22Rv1 (cell line): ENCODE results near the gene TRIO.

ENCODE experiments used
- ZFX ChIP-seq: fragments of 450-650 bp; IDR thresholded peaks from 2 replicates; pipeline ENCODE4 v1.6.1; 2017; ENCODE audit warnings: antibody characterized with exemption, borderline replicate concordance
- TF ChIP-seq, protein P1 (sequence below): fragments of 450-650 bp; IDR thresholded peaks from 2 replicates; pipeline ENCODE4 v1.5.1; 2017; ENCODE audit warnings: mild to moderate bottlenecking

DNA sequence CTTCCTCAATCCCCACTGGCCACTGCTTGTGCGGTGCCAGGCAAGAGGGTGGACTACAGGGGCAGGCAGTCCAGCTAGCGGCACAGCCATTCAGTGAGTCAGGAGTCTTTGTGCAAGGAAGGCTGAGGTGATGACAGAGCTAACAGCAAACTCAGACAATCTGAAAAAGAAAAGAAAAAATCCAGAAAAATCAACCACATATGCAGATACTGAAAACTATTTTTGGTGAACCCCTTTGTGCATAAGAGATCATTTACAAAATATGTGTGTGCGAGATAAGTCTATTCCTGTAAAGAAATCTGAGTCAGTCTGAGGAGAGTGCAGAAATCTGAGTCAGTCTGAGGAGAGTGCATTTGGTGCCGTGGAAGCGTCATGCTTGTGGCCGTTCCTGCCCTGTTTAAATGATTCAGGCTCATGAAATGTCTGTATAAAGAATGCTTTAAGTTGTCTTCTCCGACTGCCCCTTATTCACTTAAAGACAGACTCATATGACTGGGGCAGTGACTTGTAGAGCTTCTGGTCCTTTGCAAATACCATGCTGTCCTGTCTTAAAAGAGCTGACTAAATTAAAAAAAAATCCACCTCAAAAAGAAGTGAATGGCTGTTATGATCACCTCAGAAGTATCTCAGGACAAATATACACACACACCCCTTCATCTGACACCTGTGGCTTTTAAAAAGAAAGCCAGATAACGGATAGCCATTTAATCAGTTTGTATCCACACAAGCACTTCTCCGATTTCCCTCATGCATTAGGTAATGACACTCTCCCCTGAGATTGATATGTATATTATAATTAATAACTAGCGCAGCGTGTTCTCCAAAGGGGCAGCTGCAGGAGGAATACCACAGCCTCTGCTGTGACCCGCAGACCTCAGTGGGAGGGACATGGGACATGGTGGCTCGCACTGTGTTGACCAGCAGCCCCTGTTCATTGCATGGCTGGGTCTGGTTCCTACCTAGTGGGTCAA lies 47.3 kb downstream of the TRIO start:
- TF ChIP-seq, protein P1, sequence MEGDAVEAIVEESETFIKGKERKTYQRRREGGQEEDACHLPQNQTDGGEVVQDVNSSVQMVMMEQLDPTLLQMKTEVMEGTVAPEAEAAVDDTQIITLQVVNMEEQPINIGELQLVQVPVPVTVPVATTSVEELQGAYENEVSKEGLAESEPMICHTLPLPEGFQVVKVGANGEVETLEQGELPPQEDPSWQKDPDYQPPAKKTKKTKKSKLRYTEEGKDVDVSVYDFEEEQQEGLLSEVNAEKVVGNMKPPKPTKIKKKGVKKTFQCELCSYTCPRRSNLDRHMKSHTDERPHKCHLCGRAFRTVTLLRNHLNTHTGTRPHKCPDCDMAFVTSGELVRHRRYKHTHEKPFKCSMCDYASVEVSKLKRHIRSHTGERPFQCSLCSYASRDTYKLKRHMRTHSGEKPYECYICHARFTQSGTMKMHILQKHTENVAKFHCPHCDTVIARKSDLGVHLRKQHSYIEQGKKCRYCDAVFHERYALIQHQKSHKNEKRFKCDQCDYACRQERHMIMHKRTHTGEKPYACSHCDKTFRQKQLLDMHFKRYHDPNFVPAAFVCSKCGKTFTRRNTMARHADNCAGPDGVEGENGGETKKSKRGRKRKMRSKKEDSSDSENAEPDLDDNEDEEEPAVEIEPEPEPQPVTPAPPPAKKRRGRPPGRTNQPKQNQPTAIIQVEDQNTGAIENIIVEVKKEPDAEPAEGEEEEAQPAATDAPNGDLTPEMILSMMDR, result no peak
- TF ChIP-seq ZFX, result no peak
